ENCODE results near the gene IL4R. TPM values are rescaled to one million over a fixed set of nuclear protein-coding genes. Genes with fewer than 3 reads are reported as not detected.

The IL4R gene
- total RNA-seq, 2 donors from 2014 or later = 30.6 to 31.6 TPM

DNA sequence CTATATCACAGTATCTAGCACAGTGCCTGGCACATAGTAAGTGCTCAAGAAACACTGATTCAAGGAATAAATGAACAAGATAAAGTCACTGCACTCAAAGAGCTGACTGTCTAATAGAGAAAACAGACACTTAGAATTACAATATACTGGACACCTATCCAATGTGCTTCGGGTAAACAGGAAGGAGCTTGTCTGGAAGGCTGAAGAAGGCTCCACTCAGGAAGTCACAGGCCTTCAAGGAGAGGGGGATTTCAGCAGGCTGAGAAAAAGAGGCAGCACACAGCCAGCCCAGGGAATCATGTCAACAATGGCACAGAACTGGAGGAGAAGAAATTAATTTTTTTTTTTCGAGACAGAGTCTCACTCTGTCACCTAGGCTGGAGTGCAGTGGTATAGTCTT is 9.7 kb upstream of the IL4R start:
- H3K4me3 ChIP-seq (ENCODE audit: low read length) = no peak overlapping the region
- H3K36me3 ChIP-seq (ENCODE audit: control insufficient read depth, insufficient read depth, low read length) = no peaks in the 10 kb centered on the region
- Mint-ChIP-seq H3K9me3 (no peaks in the 10 kb centered on the region), H3K36me3 (ENCODE audit: low read depth) (no peaks in the 10 kb centered on the region), H3K27ac (no peak overlapping the region), H3K4me3 (no peak overlapping the region), H3K4me1 (no peaks in the 10 kb centered on the region), H3K27me3 (ENCODE audit: insufficient read depth) (peaks cover 2% of the 10 kb centered on the region)
- no peaks in the 10 kb centered on the region for H3K9me3 ChIP-seq (ENCODE audit: control insufficient read depth, low read length)
- no peaks in the 10 kb centered on the region for H3K27me3 ChIP-seq (ENCODE audit: control insufficient read depth, insufficient read depth, low read length, poor library complexity, severe bottlenecking)
- no peak overlapping the region for H3K27ac ChIP-seq (ENCODE audit: low read depth, low read length)
- H3K9ac ChIP-seq (ENCODE audit: extremely low read depth, low read length, poor library complexity, severe bottlenecking) = no peak overlapping the region
- TF ChIP-seq, protein P1, sequence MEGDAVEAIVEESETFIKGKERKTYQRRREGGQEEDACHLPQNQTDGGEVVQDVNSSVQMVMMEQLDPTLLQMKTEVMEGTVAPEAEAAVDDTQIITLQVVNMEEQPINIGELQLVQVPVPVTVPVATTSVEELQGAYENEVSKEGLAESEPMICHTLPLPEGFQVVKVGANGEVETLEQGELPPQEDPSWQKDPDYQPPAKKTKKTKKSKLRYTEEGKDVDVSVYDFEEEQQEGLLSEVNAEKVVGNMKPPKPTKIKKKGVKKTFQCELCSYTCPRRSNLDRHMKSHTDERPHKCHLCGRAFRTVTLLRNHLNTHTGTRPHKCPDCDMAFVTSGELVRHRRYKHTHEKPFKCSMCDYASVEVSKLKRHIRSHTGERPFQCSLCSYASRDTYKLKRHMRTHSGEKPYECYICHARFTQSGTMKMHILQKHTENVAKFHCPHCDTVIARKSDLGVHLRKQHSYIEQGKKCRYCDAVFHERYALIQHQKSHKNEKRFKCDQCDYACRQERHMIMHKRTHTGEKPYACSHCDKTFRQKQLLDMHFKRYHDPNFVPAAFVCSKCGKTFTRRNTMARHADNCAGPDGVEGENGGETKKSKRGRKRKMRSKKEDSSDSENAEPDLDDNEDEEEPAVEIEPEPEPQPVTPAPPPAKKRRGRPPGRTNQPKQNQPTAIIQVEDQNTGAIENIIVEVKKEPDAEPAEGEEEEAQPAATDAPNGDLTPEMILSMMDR (conservative IDR thresholded peaks at IDR 0.05) = no peak
- H3K4me1 ChIP-seq (ENCODE audit: control insufficient read depth, insufficient read depth, low read length) = no peaks in the 10 kb centered on the region
- no peak for DNase-seq
- 79 to 100% methylated on average over 1 to 2 of the region's 2 CpGs for WGBS, 2 experiments (ENCODE audit: insufficient coverage in 1 of 2, insufficient read length in 1 of 2)

DNA sequence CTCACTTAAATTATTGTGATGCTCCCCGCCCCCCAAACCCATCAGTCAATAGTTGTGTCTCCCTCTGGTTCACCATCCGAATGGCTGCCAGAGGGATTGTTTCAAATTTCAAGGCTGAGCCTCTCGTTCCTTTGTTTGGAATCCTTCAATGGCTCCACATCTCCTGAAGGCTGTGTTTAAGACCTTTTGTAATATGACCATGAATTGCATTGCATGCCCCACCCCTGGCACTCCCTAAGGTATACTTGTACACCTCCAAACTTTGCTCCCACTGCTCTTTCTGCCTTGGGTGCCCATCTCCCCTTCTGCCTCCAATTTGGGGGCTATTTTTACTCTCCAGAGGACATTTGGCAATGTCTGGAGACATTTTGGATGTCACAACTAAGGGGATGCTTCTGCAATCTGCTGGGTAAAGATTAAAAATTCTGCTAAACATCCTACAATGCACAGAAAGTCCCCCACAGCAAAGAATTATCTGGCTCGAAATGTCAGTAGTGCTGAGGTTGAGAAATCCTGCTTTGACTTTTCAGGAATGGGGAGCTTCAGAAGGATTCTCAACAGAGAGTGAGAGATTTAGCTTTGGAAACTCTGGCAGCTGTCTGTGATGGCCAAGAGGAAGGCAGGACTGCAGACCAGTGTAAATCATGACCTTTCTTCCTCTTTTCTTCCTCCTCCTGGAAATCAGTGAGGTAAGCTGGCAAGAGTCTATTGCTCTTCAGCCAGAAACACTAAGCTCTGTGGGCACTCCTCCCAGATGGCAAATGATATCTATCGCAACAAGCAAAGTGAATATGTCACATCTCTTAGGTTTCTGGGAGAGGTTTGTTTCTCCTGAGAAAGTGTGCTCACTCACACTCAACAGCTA is 8.7 kb upstream of the IL4R start:
- Mint-ChIP-seq H3K9me3 (no peaks in the 10 kb centered on the region), H3K36me3 (ENCODE audit: low read depth) (no peaks in the 10 kb centered on the region), H3K4me1 (no peaks in the 10 kb centered on the region), H3K27me3 (ENCODE audit: insufficient read depth) (peaks cover 5% of the 10 kb centered on the region), H3K27ac (no peak overlapping the region), H3K4me3 (no peak overlapping the region)
- Histone ChIP-seq H3K9me3 (ENCODE audit: control insufficient read depth, low read length) (no peaks in the 10 kb centered on the region), H3K4me3 (ENCODE audit: low read length) (no peak overlapping the region), H3K36me3 (ENCODE audit: control insufficient read depth, insufficient read depth, low read length) (no peaks in the 10 kb centered on the region), H3K27me3 (ENCODE audit: control insufficient read depth, insufficient read depth, low read length, poor library complexity, severe bottlenecking) (no peaks in the 10 kb centered on the region), H3K9ac (ENCODE audit: extremely low read depth, low read length, poor library complexity, severe bottlenecking) (no peak overlapping the region), H3K4me1 (ENCODE audit: control insufficient read depth, insufficient read depth, low read length) (no peaks in the 10 kb centered on the region), H3K27ac (ENCODE audit: low read depth, low read length) (no peak overlapping the region)
- DNase-seq = no peak
- 59 to 88% methylated on average over 2 to 5 of the region's 5 CpGs for WGBS, 2 experiments (ENCODE audit: insufficient coverage in 1 of 2, insufficient read length in 1 of 2)
- TF ChIP-seq, protein P1 (conservative IDR thresholded peaks at IDR 0.05) = no peak

DNA sequence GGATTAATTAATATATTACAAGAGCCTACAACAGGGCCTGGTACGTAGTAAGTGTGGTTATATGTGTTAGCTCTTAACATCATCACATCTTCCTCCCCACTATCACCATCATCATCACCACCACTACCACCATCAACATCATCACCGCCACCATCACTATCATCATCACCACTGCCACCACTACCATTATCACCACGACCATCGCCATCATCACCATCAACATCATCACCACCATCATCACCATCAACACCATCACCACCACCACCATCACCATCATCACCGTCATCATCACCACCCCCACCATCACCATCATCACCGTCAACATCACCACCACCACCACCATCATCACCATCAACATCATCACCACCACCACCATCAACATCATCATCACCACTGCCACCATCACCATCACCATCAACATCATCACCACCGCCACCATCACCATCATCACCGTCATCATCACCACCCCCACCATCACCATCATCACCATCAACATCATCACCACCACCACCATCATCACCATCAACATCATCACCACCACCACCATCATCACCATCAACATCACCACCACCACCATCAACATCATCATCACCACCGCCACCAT is 7.8 kb upstream of the IL4R start:
- DNase-seq = no peak
- H3K4me3 Mint-ChIP-seq = no peak overlapping the region
- TF ChIP-seq, protein P1 (conservative IDR thresholded peaks at IDR 0.05) = no peak
- H3K9me3 Mint-ChIP-seq = no peaks in the 10 kb centered on the region
- H3K27me3 ChIP-seq (ENCODE audit: control insufficient read depth, insufficient read depth, low read length, poor library complexity, severe bottlenecking) = no peaks in the 10 kb centered on the region
- no peaks in the 10 kb centered on the region for H3K36me3 Mint-ChIP-seq (ENCODE audit: low read depth)
- H3K36me3 ChIP-seq (ENCODE audit: control insufficient read depth, insufficient read depth, low read length) = no peaks in the 10 kb centered on the region
- H3K4me1 ChIP-seq (ENCODE audit: control insufficient read depth, insufficient read depth, low read length) = no peaks in the 10 kb centered on the region
- no peaks in the 10 kb centered on the region for H3K4me1 Mint-ChIP-seq
- H3K9ac ChIP-seq (ENCODE audit: extremely low read depth, low read length, poor library complexity, severe bottlenecking) = no peak overlapping the region
- H3K27ac ChIP-seq (ENCODE audit: low read depth, low read length) = no peak overlapping the region
- no peak overlapping the region for H3K4me3 ChIP-seq (ENCODE audit: low read length)
- WGBS, 2 experiments (ENCODE audit: insufficient coverage in 1 of 2, insufficient read length in 1 of 2) = 93 to 97% methylated on average over 2 to 7 of the region's 9 CpGs
- peaks cover 7% of the 10 kb centered on the region for H3K27me3 Mint-ChIP-seq (ENCODE audit: insufficient read depth)
- H3K9me3 ChIP-seq (ENCODE audit: control insufficient read depth, low read length) = no peaks in the 10 kb centered on the region
- H3K27ac Mint-ChIP-seq = no peak overlapping the region

Measured in endodermal cell (in vitro differentiated cells).